ENCODE data around the gene HDAC9.

Gene HDAC9

DNA sequence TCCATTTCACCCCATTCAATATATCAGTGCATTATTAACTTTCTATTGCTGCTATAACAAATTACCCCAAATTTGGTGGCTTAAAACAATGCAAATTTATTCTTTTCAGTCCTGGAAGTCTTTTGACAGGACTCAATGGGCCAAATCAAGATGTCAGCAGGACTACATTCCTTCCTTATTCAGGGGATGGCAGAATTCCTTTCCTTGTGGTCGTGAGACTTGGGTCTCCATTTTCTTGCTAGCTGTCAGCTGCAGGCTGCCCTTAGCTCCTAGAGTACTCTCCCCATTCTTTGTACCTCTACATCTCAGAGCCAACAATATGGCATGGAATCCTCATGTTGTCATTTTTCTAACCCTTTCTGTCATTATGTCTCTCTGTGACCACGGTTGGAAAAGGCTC is 310.6 kb downstream of the HDAC9 start:
- TF ChIP-seq, protein P1, sequence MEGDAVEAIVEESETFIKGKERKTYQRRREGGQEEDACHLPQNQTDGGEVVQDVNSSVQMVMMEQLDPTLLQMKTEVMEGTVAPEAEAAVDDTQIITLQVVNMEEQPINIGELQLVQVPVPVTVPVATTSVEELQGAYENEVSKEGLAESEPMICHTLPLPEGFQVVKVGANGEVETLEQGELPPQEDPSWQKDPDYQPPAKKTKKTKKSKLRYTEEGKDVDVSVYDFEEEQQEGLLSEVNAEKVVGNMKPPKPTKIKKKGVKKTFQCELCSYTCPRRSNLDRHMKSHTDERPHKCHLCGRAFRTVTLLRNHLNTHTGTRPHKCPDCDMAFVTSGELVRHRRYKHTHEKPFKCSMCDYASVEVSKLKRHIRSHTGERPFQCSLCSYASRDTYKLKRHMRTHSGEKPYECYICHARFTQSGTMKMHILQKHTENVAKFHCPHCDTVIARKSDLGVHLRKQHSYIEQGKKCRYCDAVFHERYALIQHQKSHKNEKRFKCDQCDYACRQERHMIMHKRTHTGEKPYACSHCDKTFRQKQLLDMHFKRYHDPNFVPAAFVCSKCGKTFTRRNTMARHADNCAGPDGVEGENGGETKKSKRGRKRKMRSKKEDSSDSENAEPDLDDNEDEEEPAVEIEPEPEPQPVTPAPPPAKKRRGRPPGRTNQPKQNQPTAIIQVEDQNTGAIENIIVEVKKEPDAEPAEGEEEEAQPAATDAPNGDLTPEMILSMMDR (IDR thresholded peaks at IDR 0.05): no peak
- Histone ChIP-seq H3K9me3 (no peaks in the 10 kb centered on the region), H3K27ac (no peak overlapping the region), H3K4me3 (no peak overlapping the region), H3K27me3 (no peaks in the 10 kb centered on the region), H3K36me3 (no peaks in the 10 kb centered on the region), H3K4me1 (no peaks in the 10 kb centered on the region)
- intact Hi-C loops (cut with DNase I; ENCODE audit: low total_unique reads): no loop called here
- no peak for DNase-seq

DNA sequence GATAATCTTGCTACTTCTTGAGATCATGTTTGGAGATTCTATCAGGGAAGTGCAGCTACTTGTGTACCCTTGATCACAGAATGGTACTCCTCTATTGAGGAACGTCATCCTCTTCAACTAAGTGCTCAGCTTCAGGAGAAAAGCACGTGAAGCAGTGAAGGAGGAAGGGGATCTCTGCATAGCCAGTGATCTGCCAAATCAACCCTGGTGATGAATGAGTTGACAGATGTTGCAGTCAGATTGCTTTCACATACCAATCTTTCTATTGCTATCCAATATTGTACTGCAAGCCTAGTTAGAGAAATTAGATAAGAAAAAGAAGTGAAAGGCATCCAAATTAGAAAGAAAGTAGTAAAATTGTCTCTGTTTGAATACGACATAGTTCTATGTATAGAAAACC is 312.5 kb downstream of the HDAC9 start:
- peaks cover 0 to 5% (median 0%) of the 10 kb centered on the region in 3 donors for H3K9me3 ChIP-seq
- TF ChIP-seq, protein P1 (IDR thresholded peaks at IDR 0.05): no peak
- H3K36me3 ChIP-seq: no peaks in the 10 kb centered on the region
- intact Hi-C loops (cut with DNase I; ENCODE audit: low total_unique reads): no loop called here
- no peaks in the 10 kb centered on the region for H3K27me3 ChIP-seq
- no peak overlapping the region for H3K4me3 ChIP-seq
- DNase-seq: no peak
- H3K27ac ChIP-seq: no peak overlapping the region
- H3K4me1 ChIP-seq: no peaks in the 10 kb centered on the region

DNA sequence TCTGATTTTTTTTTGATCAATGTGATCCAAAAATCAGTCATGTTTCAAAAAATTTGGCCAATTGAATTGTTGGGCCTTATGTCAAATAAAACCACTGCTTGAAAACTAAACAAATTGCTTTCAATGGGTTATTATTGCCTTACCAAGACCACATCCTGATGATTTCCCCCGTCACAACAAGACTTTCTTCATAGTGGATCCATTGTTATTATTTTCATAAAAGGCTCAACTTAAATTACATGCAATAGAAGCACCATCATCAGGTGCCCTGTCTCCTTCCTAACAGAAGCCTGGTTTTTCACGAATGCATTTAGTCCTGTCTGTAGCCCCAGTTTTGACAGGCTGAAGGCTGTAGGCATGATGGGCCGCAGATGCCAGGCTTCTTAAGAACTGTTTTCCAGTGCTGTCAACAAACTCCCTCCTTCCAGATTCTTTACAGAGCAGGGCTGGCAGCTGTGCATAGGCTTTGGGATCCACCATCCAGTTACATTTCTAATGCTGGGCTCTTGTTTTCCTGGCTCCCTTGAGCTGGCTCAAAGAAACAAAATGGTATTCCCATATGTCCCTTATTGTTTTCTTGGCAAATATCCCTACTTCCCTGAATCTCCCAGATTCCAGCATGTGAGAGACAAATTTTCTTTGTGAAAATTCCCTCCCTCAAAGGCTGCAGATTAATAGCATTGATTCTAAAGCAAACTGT is 319.9 kb downstream of the HDAC9 start:
- H3K27ac ChIP-seq: no peak overlapping the region
- TF ChIP-seq, protein P1 (IDR thresholded peaks at IDR 0.05): no peak
- intact Hi-C loops (cut with DNase I; ENCODE audit: low total_unique reads): no loop called here
- H3K4me1 ChIP-seq: no peaks in the 10 kb centered on the region
- H3K4me3 ChIP-seq: no peak overlapping the region
- no peaks in the 10 kb centered on the region for H3K27me3 ChIP-seq
- no peak for DNase-seq
- H3K9me3 ChIP-seq: peaks cover 0 to 8% (median 0%) of the 10 kb centered on the region in 3 donors
- no peaks in the 10 kb centered on the region for H3K36me3 ChIP-seq

DNA sequence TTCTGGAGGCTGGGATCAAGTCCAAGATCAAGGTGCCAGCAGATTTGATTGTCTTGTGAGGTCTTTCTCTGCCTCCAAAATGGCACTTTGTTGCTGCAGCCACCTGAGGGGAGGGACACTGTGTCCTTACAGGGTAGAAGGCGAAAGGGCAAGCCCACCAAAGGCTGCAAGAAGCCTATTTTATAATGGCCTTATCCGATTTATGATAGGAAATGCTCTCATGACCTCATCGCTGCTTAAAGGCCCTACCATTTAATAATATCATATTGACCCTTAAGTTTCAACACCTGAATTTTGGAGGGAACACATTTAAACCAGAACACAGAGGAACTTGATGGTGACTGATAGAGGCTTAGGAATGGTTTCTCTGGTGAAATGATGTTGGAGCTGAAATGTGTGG is 325.4 kb downstream of the HDAC9 start:
- no peaks in the 10 kb centered on the region for H3K36me3 ChIP-seq
- H3K27ac ChIP-seq: no peak overlapping the region
- no peak for DNase-seq
- H3K9me3 ChIP-seq: no peaks in the 10 kb centered on the region
- intact Hi-C loops (cut with DNase I; ENCODE audit: low total_unique reads): no loop called here
- no peaks in the 10 kb centered on the region for H3K27me3 ChIP-seq
- H3K4me1 ChIP-seq: no peaks in the 10 kb centered on the region
- no peak overlapping the region for H3K4me3 ChIP-seq
- TF ChIP-seq, protein P1 (IDR thresholded peaks at IDR 0.05): no peak

DNA sequence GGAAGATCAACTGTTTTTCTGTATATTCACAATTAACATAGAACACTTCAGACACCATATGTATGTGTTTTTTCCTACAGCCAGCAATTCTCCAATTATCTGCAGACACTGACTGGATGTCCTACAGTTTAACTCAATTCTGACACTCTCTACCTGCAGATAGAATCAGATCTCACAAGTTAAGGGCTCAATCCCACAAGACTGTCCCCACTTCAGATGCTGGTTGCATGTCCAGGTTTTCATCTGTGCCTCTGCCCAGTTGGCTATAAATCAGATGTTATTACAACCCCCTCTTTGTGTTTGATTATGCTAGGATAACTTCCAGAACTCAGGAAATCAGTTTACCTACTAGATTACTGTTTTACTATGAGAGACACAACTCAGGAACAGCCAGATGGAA is 326.0 kb downstream of the HDAC9 start:
- TF ChIP-seq, protein P1 (IDR thresholded peaks at IDR 0.05): no peak
- no peak for DNase-seq
- no peaks in the 10 kb centered on the region for H3K9me3 ChIP-seq
- no peaks in the 10 kb centered on the region for H3K36me3 ChIP-seq
- H3K27me3 ChIP-seq: no peaks in the 10 kb centered on the region
- intact Hi-C loops (cut with DNase I; ENCODE audit: low total_unique reads): no loop called here
- no peaks in the 10 kb centered on the region for H3K4me1 ChIP-seq
- H3K4me3 ChIP-seq: no peak overlapping the region
- no peak overlapping the region for H3K27ac ChIP-seq

DNA sequence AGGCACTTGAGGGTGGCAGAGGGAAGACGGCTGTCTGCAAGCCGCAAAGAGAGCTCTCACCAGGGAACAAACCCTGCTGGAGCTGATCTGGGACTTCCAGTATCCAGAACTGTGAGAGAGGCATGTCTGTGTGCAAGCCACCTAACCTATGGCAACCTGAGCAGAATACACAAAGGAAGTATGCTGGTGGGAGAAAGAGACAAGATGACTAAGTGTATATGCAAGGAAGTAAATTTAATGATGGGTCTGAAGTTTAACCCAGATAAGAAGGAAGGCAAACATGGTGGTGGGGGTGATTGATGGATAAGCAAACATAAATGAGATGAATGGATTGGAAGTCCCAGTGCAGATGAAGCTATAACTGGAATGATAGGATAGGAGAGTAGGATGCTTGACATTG is 328.6 kb downstream of the HDAC9 start:
- H3K27ac ChIP-seq: no peak overlapping the region
- DNase-seq: no peak
- H3K9me3 ChIP-seq: no peaks in the 10 kb centered on the region
- no peaks in the 10 kb centered on the region for H3K36me3 ChIP-seq
- H3K27me3 ChIP-seq: no peaks in the 10 kb centered on the region
- intact Hi-C loops (cut with DNase I; ENCODE audit: low total_unique reads): no loop called here
- no peak overlapping the region for H3K4me3 ChIP-seq
- TF ChIP-seq, protein P1 (IDR thresholded peaks at IDR 0.05): no peak
- H3K4me1 ChIP-seq: no peaks in the 10 kb centered on the region
